EL (cell line): ENCODE data around the gene TUBD1.
A peak's percentile ranks its signal among the peaks of the same experiment; 100 is the strongest.
"Not testable (repeated sequence)": the region's sequence is repeated elsewhere in the genome, so short reads cannot be mapped to it uniquely, and the experiment has no call there.

Experiments used
- DNase-seq: peaks from one replicate; pipeline ENCODE4 v3.0.0-alpha.2; 2016

TUBD1 gene

DNA sequence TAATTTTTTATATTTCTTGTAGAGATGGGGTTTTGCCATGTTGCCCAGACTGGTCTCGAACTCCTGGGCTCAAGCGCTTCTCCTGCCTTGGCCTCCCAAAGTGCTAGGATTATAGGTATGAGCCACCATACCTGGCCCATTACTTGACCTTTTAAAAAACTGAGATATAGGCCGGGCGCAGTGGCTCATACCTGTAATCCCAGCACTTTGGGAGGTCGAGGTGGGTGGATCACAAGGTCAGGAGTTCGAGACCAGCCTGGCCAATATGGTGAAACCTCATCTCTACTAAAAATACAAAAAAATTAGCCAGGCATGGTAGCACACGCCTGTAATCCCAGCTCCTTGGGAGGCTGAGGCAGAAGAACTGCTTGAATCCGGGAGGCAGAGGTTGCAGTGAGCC is 19.3 kb downstream of the TUBD1 start:
- DNase-seq = not testable (repeated sequence)

DNA sequence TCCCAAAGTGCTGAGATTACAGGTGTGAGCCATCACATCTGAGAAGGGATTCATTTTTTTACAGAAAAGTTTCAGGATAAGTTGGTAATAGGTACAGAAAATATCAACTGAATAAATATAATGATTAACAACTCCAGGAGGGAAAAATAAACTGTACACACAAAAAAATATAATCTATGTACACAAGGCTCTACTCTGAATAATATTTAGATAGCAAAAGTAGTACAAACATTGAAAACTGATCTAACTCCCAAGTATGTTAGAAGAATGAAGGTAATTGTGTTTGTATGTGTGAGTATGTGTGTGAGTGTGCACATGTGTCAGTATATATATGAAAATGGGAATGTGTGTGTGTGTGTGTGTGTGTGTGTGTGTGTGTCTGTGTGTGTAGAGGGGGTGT is 20.4 kb downstream of the TUBD1 start:
- DNase-seq = no peak

DNA sequence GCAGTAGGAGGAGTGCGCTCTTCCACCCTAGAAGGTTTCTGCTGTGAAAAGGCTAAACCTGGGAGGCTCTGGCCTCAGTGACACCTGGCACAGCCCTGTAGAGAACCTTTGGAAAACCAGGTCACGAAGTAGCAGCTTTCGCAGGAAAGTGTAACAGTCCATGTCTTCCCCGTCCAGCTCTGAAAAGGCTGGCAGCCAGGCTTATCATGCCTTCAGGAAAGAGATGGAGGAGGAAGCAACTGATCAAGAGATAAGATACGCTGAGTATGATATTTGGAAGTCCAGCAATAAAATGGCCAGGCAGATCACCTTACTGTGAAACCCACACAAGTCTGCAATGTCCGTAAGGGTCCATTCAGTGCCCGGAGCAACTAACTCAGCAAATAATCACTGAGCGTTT is 22.3 kb downstream of the TUBD1 start:
- no peak for DNase-seq

DNA sequence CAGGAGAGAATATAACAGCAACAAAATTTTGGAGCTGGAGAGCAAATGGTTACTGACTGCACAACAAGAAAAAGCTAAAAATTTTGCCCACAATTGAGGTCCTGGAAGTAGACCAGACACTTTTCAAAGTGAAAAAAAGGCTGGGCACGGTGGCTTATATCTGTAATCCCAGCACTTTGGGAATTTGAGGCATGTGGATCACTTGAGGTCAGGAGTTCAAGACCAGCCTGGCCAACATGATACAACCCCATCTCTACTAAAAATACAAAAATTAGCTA is 22.9 kb downstream of the TUBD1 start:
- no peak for DNase-seq

DNA sequence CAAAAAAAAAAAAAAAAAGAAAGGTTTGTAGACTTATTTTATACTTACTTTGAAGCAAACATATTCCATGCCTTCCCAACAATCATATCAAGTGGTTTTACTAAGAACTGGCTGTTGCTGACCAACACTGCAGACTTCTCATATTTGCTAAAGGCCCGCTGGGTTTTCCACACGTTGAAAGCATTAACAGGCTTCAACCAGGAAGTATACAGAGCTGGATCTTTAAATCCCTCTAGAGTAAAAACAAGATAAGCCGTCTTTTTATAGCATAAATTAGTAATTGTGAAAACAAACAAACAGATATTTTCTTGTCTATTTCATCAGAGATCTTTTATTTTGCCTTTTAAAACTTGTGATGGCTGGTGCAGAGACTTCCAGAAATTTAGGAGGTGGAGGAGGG is 29.1 kb downstream of the TUBD1 start:
- DNase-seq = no peak

DNA sequence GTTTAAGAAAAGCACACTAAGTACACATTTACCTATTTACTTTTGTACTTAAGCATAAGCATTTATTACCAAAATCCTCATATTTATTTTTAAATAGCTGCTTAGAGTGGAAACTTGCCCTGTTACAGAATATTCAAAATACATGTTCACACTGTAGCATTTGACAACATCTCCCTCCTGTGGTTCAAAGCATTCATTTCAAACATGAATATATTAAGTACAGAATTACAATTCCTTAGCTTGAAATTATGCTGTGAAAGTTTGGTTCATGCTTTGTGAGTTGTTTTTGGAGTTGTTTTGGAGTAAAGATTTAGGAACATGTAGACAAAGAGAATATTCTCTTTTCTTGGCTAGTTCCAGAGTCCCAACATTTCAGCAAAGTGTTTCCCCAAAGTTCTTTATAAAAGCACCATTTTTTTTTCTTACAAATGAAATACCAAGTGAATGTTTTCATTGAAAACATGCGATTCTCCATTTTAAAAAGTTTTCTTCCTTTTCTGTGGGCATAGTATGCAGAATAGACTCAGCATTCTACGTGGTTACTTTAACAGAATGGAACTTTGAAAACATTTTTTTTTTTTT is 33.2 kb downstream of the TUBD1 start:
- peak; percentile 57 for DNase-seq

DNA sequence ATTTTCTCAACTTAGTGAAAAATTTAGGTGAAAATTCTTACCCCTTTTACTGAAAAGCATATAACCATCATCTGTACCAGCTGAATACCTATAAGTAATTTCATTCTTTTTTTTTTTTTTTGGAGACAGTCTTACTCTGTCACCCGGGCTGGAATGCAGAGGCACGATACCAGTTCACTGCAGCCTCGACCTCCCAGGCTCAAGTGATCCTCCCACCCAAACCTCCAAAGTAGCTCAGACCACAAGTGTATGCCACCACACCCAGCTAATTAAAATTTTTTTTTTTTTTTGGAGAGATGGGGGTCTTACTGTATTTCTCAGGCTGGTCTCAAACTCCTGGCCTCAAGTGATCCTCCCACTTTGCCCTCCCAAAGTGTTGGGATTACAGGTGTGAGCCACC is 33.8 kb downstream of the TUBD1 start:
- no peak for DNase-seq

DNA sequence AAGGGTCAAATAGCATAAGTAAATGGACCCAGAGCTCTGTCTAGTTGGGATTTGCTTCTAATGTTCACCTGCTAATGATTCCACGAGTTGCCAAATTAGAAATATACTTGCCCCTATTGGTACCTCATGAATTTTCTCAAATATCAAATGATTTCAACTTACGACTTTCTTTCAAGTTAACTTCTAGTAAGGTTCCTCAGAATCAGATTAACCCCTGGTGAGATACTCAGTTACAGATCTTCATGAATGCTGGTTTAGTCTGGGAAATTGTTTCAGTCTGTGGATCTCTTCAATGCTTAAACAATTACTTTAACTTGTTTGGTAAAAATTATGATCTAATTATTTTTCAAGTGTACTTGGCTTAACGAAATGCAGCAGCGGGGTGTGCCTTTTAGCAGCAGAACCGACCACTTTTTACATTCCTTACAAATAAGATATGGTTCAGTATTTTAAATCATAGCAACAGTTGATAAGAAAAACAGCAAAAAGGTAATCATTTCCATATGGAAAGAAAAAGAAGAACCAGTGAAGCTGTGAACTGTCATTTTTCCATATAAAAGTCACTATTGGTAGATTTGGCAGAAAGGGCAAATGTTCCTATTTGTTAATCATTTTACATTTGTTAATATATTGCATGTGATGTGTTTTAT is 34.5 kb downstream of the TUBD1 start:
- no peak for DNase-seq

DNA sequence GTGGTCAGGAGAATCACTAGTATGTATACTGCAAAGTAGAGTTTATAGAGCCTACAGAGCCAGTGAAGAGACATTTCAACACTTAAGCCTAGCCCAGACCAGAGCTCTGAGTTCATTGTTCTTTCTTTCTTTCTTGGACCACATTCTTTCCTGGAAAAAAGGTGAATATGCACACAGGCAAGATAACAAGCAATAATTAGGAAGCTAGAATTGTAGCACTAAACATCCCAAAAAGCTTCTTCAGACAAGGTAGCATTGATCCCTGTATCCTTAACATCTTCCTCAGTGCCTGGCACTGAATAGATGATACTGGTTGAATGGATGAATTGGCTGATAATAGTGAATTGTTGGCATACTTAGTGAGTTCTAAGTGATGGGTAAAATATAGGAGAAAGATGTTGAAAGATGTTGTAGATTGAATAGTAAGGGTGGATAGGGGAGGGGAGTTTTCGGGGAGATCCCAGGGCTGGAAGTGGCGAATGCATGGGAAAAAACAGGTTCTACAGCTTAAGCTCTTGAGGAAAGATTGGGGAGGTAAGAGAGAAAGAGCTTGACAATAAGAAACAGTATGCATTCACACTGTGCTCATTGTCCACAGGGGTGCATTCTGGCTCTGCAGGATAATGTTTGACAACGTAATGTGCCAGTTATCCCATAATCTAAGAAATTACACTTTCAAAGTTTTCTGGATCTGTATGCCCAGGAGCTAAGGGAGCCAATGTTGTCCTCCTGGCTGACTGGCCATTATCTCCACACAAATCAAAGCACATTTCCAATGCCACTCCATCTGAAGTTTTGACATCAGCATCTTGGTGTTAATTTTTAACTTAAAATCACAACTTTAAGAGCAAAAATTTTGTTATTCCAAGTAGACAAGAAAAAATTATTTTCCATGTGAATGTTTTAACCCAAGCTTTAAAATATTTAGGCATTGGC is 35.6 kb downstream of the TUBD1 start:
- DNase-seq = no peak

DNA sequence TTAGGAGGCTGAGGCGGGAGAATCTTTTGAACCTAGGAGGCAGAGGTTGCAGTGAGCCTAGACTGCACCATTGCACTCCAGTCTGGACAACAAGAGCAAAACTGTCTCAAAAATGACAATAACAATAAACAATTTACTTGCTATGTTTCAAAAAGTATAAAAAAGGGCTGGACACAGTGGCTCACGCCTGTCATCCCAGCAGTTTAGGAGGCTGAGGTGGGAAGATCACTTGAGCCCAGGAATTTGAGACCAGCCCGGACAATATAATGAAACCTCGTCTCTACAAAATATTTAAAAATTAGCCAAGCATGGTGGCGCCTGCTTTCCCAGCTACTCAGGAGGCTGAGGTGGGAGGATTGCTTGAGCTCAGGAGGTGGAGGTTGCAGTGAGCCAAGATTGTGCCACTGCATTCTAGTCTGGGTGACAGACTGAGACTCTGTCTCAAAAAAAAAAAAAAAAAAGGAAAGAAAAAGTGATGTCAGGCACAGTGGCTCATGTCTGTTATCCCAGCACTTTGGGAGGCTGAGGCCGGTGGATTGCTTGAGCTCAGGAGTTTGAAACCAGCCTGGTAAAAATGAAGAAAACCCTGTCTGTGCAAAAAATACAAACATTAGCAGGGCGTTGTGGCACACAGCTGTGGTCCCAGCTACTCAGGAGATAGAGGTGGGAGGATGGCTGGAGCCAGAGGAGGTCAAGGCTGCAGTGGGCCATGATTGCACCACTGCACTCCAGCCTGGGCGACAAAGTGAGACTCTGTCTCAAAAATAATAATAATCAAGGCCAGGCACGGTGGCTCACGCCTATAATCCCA is 38.6 kb downstream of the TUBD1 start:
- DNase-seq = not testable (repeated sequence)

DNA sequence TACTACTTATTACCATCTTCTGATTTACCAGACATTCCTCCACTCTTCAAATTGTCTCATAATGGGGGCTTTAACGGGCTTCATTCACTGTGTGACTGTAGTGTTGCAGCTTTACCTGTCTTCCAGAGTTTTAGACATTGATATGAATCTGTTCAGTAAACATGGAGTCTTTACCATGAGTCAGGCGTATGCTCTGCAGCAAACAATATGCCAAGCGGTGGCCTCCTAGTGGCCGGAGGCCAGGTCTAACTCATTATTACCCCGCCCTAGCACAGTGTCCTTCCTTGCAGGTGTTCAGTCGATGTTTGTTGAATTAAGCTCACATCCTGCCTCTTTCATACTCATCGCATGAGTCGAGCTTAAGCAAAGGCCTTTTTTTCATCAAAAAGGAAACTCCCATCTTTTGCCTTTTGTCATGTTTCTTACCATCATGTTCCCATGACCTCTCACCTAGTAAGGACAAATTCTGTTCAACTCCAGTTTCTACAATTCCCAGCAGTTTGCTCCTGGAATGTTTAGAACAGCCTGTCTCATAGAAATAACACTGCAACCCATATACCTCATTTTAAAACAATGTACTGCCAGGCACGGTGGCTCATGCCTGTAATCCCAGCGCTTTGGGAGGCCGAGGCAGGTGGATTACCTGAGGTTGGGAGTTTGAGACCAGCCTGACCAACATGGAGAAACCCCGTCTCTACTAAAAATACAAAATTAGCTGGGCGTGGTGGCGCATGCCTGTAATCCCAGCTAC is 39.4 kb downstream of the TUBD1 start:
- DNase-seq = peak; percentile 81

DNA sequence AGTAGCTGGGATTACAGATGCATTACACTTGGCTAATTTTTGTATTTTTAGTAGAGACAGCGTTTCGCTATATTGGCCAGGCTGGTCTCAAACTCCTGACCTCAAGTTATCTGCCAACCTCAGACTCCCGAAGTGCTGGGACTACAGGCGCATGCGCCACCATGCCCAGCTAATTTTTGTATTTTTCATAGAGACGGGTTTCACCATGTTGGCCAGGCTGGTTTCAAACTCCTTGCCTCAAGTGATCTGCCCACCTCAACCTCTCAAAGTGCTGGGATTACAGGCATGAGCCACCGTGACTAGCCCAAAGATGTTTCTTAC is 39.9 kb downstream of the TUBD1 start:
- not testable (repeated sequence) for DNase-seq

DNA sequence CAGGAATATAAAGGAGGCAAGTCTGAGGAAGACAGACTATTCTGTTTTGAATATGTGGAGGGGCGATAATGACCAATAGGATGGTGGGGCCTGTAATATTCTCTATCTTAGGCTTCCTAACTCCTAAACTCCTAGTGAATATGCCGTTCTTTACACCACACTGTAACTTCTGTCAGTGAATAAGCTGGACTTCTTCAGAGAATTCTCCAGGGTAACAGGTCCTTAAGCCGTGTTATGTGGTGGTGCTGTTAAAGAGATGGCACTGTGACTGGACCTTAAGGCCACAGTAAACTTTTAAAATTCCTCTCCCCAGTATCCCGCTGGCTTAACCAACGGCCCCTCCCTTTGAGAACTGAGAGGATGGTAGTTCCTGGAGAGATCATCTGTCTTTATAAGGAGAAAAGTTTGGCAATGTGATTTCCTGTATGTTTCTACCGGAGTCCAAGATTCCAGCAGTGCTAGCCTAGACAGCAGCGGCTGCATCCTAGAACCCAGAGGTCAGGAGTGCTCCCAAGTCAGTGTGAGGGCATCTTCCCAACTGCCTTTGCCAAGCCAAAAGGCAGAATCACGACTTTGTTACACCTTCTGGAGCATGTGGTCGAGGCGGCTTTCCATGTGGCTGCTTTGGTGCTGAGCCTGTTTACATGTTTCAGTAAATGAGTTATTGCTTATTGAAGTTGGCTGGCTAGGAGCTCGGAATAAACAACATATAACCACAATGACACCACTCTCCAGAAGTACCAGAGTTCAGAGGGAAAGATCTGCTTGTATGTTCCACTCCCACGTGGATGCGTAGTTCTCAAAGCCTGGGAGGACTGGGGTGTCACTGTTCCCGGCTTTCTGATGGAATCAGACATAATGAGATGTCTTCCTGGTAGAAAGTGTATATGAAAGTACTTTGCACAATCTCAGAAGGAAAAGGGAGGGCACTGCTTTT is 41.0 kb downstream of the TUBD1 start:
- peak; percentile 70 for DNase-seq

DNA sequence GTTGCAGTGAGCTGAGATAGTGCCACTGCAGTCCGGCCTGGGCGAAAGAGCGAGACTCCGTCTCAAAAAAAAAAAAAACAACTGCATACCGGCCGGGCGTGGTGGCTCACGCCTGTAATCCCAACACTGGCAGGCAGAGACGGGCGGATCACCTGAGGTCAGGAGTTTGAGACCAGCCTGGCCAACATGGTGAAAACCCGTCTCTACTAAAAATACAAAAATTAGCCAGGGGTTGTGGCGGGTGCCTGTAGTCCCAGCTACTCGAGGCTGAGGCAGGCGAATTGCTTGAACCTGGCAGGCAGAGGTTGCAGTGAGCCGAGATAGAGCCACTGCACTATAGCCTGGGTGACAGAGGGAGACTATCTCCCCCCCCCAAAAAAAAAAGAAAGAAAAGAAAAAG is 42.4 kb downstream of the TUBD1 start:
- not testable (repeated sequence) for DNase-seq

DNA sequence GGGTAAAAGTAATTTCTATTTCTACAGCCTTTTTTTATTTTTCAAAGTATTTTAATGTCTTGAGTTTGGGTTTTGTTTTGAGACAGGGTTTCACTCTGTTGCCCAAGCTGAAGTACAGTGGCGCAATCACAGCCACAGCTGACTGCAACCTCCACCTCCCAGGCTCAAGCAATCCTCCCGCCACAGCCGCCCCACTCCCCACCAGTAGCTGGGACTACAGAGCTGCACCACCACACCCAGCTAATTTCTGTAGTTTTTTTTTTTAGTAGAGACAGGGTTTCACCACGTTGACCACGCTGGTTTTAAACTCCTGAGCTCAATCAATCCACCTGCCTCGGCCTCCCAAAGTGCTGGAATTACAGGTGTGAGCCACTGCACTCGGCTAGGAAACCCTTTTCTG is 44.0 kb downstream of the TUBD1 start:
- DNase-seq = no peak

DNA sequence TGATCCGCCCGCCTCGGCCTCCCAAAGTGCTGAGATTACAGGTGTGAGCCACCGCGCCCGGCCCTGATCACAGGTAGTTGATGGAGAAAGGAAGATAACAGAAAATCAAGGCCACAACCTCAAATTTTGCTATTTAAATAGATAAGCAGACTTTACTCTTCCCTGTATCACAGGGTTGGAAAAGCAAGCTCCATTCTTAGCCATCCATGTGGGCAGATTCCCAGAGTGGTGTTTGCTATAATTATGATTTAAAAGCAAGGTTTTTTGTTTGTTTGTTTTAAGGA is 44.4 kb downstream of the TUBD1 start:
- no peak for DNase-seq

DNA sequence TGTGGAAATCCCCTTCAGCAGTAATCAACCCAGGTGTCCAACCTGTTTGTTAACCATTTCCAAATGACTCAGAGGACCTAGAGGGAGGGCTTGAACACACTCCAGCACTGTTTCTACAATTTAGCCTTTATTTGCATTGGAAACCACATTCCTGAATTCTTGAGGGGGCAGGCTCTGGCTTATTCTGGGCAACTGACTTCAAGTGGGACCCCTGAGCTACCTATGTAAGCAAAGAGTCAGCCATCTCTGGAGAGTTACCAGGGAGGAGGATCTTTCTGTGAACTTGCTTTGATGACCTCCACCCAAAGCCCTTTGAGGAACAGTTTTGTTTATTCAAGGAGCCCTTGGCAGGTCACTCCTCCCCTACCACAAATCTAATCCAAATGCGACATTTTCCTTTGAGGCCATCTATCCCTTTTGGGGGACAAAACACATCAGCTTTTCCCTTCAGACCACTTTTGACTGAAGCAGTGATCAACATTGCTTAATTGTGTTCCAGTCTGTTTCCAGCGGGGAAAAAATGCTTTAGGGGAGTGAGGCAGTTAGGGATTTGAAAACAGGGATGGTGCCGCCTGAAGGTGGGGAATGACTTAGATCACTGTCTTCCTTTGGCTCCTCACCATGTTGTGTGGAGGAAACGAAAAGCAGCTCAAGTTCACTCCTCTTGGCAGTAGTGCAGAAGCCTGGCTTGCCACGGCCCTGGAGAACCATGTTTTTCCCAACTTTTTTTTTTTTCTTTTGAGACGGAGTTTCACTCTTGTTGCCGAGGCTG is 46.2 kb downstream of the TUBD1 start:
- DNase-seq = peak; percentile 52

DNA sequence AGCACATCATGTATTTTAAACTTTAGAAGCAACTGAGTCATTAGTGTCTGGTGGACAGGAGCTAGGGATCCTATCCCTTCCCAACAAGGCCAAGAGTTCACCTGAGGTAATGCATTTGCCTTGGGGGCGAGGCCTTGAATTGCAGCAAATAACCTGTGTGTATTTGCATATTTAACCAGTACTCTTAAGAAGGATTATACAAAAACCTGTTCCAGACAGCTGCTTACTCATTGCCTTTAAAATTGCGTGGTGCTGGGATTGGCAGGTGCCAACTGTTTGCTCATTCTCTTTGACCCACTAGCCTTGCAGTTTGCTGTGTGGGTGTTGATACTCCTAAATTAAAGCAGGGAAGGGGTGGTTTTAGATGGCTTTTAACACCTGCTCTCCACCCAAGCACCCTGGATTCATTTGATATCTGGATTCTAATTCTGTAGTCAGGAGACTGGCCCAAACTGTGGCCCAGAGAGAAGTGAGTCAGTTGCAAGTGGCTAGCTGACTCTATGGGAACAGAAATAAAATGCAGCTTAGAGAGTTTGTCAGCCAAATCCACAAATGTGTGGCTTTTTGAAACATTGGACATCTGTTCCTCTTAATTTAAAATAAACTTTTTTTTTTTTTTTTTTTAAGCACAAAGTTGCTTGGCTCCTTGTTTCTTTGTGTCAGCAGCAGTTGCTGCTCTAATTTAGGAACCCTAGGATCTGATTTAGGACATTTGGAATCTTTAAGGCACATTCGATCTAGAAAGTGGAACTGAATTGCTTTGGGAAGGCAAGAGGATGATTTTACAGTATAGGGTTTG is 46.9 kb downstream of the TUBD1 start:
- DNase-seq = peak; percentile 61

DNA sequence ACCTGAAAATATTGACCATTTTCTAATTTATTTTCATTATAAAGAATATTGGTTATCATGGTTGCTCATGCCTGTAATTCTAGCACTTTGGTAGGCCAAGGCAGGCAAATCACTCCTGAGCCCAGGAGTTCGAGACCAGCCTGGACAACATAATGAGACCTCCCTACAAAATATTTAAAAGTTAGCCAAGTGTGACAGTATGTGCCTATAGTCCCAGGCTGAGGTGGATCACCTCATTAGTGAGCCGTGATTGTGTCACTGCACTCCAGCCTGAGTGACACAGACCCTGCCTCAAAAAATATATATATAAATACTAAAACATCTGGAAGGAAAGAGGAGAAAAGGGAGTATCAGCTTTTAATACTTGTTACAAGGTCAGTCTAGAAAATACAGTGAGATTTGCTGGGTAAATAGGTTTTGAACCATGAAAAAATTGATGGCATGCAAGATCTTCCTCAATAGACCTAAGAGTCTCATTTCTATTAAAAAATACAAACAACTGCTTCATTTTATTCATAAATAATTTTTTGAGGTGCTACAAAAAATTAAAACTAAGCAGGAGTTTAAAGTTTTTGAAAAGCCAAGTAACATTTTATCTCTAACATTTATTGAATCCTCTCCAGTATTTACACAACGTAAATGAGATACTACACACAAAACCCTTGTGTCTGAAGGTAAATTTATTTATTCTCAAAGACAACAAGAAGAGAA is 47.7 kb downstream of the TUBD1 start:
- DNase-seq = no peak
